GM13976 (cell line): ENCODE data around the gene PLPPR3.

ENCODE experiments used
- DNase-seq: peaks from one replicate; pipeline ENCODE4 v3.0.0; 2012; ENCODE audit warnings: low spot score
- CTCF ChIP-seq: IDR thresholded peaks from 2 replicates; pipeline ENCODE4 v1.5.1; 2012; ENCODE audit warnings: borderline replicate concordance, mild to moderate bottlenecking; ENCODE audit not compliant: insufficient read depth; ENCODE audit errors: extremely low read depth, missing control alignments, control extremely low read depth
- in situ Hi-C: fragments of 300-500 bp; cut with MboI; formaldehyde crosslinking; loops from one replicate; pipeline ENCODE4 v1.12.0; 2022; ENCODE audit warnings: low sequenced_read_pairs, mixed read lengths, inconsistent platforms; ENCODE audit not compliant: unreplicated experiment

Gene PLPPR3

DNA sequence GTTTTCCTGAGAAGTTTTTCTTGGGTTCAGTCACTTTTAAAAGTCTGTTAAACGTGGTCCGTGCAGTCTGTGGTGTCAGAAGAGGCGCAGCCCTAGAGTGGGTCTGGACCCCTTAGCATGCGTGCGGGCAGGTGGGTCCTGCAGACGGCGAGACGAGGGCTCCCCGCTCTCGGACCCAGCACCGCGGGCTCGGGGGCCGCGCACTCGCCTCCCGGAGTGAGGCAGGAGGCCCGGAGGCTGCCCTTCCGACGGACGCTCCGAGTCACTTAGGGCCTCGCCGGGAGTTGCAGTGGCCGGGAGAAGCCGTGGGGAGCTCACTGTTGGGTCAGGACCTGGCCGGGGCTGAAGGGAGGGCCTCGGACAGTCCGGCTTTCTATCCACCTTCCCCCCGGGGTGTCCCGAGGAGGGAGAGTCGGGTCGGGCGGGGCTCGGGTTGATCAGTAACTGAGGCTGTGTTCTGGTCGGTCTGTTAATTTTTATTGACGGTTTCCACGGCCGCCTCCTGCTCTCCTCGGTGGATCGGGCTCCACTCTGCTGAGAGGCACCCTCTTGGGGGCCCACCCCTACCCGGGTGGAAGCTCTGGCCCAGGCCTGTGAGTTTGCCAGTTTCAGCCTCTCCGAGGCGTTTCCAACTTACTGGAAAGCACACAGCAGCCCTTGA is 23.2 kb downstream of the PLPPR3 start:
- no peak for DNase-seq
- in situ Hi-C loops, result no loop called here
- TF ChIP-seq CTCF, result no peak

GRCh38 chr19:797528-798414 is 24.0 kb downstream of the PLPPR3 start:
- peak; percentile 99 for DNase-seq
- in situ Hi-C loops, result no loop called here
- no peak for TF ChIP-seq CTCF

- in situ Hi-C loops, result no loop called here
- no peak for TF ChIP-seq CTCF
- DNase-seq, result peak; percentile 99
Observed at GRCh38 chr19:796692-797527, 24.8 kb downstream of the PLPPR3 start, which contains the start of gene PTBP1. Gene PTBP1 (plus strand): TSS chr19:797452. CDS start chr19:797498, 46 bp downstream.

DNA sequence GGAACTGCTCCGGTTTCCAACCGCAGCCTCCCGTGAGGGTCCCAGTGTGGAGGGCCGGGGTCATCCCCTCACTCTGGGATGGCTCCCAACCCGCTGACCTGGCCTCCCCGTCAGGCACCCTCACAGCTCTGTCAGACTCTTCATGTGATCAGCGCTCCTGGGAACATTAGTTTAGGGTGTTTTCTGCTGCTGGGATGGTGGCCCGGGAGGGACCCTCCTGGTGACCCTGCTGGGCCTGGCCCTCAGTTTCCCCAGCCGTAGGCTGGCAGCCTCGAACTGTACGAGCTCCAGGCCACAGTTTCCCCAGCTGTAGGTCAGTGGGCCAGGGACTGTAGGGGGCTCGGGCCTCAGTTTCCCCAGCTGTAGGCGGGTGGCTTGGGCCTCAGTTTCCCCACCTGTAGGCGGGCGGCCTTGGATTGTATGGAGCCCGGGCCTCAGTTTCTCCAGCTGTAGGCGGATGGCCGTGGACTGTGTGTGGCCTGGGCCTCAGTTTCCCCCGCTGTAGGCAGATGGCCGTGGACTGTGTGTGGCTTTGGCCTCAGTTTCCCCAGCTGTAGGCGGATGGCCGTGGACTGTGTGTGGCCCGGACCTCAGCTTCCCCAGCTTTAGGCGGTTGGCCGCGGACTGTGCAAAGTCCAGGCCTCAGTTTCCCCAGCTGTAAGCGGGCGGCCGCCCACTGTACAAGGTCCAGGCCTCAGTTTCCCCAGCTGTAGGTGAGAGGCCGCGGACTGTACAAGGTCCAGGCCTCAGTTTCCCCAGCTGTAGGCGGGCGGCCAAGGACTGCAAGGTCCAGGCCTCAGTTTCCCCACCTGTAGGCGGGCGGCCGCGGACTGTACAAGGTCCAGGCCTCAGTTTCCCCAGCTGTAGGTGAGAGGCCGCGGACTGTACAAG is 25.8 kb downstream of the PLPPR3 start:
- TF ChIP-seq CTCF, result no peak
- in situ Hi-C loops, result no loop called here
- no peak for DNase-seq

DNA sequence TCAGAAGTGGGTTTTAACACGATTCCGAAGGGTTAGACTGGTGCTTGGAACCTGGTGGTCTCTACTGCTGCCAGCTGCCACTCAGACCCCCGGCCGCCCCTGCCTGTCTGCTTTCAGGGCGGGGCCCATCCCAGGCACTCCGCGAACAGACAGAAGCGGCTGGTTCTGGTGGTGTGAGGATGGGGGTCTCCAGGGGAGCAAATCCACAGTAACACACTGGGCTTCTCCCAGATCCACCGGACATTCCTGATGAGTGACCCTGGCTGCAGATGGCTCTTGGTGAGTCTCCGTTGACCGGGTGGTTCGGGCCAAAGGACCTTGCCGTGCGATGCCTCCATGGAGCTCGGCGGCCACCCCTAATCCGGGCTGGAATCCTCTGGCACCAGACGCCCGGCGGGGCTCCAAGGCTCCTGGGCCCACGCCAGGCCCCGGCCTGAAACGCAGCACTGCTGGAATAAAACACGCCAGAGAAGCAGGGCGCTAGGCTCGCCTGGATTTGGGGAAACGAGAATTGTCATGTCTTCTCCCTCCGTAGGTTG is 26.6 kb downstream of the PLPPR3 start:
- in situ Hi-C loops, result no loop called here
- no peak for TF ChIP-seq CTCF
- no peak for DNase-seq
